K562 (cell line): Measurements from ENCODE around the gene WFDC2.

Experiments
- TAF1 ChIP-seq: IDR thresholded peaks from 2 replicates; pipeline ENCODE4 v1.6.1; 2011; ENCODE audit warnings: mild to moderate bottlenecking, low read length, moderate library complexity; ENCODE audit not compliant: insufficient read depth, control insufficient read depth, severe bottlenecking; ENCODE audit errors: extremely low read depth
- ZNF121 ChIP-seq: sonication (generic); formaldehyde crosslinking; conservative IDR thresholded peaks from 2 replicates; pipeline ENCODE4 v1.8.0; 2022; ENCODE audit warnings: missing genetic modification reagents
- TF ChIP-seq, protein P1 (sequence below): fragments of 150-350 bp; IDR thresholded peaks from 2 replicates; pipeline ENCODE4 v1.6.1; 2014; ENCODE audit warnings: low read depth, mild to moderate bottlenecking, low read length, borderline replicate concordance

DNA sequence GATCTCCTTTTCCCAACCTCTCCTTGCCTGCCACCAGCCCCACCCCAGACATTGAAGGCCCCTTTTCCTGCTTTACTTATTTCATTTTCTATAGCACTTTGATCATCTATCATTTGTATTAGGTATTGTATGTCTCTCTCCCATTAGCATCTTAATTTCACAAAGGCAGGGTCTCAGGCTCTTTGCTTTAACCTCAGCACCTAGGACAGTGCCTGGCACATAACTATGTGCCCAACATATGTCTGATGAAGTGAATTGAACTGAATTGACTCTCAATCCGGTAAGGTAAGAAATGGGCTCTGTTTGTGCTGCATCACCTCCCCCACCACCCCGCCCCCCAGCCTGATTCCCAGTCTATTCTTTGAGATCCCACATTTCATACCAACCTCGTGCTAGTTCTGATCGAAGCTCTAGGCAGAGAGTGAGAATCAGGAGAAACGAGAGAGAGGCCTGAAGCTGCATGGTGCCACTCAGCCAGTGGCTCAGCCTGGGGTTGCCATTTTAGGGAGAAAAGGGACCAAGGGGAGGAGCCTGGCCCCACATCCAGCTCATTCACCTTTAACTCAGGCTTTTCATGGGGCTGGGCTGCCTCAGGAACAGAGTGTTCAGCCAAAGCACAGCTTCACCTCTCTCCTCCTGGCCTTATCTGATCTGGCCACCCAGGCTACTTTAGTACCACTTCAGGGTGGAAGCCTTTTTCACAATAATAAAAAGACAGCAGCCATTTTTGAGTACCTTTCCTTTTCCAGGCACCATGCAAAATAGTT lies 45.8 kb downstream of the WFDC2 start, which contains the start of gene SPINT3:
- TF ChIP-seq ZNF121 (CRISPR knock-in tag) (no peak), TAF1 (no peak)
- TF ChIP-seq, protein P1, sequence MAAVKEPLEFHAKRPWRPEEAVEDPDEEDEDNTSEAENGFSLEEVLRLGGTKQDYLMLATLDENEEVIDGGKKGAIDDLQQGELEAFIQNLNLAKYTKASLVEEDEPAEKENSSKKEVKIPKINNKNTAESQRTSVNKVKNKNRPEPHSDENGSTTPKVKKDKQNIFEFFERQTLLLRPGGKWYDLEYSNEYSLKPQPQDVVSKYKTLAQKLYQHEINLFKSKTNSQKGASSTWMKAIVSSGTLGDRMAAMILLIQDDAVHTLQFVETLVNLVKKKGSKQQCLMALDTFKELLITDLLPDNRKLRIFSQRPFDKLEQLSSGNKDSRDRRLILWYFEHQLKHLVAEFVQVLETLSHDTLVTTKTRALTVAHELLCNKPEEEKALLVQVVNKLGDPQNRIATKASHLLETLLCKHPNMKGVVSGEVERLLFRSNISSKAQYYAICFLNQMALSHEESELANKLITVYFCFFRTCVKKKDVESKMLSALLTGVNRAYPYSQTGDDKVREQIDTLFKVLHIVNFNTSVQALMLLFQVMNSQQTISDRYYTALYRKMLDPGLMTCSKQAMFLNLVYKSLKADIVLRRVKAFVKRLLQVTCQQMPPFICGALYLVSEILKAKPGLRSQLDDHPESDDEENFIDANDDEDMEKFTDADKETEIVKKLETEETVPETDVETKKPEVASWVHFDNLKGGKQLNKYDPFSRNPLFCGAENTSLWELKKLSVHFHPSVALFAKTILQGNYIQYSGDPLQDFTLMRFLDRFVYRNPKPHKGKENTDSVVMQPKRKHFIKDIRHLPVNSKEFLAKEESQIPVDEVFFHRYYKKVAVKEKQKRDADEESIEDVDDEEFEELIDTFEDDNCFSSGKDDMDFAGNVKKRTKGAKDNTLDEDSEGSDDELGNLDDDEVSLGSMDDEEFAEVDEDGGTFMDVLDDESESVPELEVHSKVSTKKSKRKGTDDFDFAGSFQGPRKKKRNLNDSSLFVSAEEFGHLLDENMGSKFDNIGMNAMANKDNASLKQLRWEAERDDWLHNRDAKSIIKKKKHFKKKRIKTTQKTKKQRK = no peak
